LNCaP clone FGC (cell line): Measurements from ENCODE around the gene PDE11A.
A peak's percentile ranks its signal among the peaks of the same experiment; 100 is the strongest.

Source experiments
- DNase-seq: peaks from one replicate; pipeline ENCODE4 v3.0.0-alpha.2; 2011; ENCODE audit warnings: low read depth
- H3K4me3 ChIP-seq: 2 replicates; pipeline ENCODE4 v1.5.1; 2011; ENCODE audit warnings: mild to moderate bottlenecking, low read depth, low read length, control low read depth
- CTCF ChIP-seq: IDR thresholded peaks from 2 replicates; pipeline ENCODE4 v1.5.1; 2012; ENCODE audit warnings: mild to moderate bottlenecking; ENCODE audit not compliant: control insufficient read depth, insufficient read depth; ENCODE audit errors: extremely low read depth

The PDE11A gene

GRCh38 chr2:177783091-177783490 is 289.5 kb downstream of the PDE11A start:
- TF ChIP-seq CTCF, result no peak
- H3K4me3 ChIP-seq, result no peak overlapping the region
- DNase-seq, result no peak

GRCh38 chr2:177782613-177783012 is 290.0 kb downstream of the PDE11A start:
- H3K4me3 ChIP-seq, result no peak overlapping the region
- TF ChIP-seq CTCF, result no peak
- DNase-seq, result no peak

- TF ChIP-seq CTCF, result no peak
- H3K4me3 ChIP-seq, result no peak overlapping the region
- no peak for DNase-seq
Observed at GRCh38 chr2:177778472-177778871, 294.1 kb downstream of the PDE11A start.

DNA sequence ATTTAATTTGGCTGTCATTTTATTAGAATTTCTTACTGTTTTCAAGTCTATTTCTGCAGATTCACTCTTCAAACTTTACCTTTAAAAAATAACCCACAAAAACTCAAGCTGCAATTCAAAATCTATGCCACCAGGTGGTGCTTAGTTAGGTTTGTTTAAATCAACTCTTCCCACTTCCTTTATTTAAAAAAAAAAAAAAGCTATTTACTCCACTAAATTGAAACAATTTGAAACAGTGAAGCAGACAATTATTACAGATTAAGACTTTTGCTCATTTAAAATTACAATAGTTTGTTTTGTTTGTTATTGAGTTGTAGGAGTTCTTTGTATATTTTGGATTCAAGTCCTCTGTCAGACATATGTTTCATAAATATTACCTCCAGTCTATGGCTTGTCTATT is 300.0 kb downstream of the PDE11A start:
- no peak for DNase-seq
- TF ChIP-seq CTCF, result peak; percentile 34; the same call in 1 of the 2 replicates
- H3K4me3 ChIP-seq, result no peak overlapping the region

GRCh38 chr2:177771191-177771590 is 301.4 kb downstream of the PDE11A start:
- no peak overlapping the region for H3K4me3 ChIP-seq
- DNase-seq, result no peak
- no peak for TF ChIP-seq CTCF

DNA sequence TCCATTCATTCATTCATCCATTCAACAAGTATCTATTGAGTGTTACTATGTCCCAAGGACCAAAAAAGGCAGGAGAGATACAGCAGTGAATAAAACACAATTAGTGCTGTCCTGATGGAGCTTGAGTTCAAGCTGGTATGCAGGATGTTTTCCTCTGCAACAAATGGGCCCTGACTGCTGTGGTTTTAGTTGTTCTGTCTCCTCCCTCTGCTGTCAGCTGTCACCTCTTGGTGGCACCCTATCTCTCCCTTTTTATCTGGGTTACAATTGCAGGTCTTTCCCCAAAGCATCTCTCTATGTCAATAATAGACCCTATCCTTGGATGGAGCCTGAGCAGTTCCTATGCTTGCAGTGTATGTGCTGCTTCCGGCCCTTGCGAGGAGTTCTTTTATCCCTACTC is 304.8 kb downstream of the PDE11A start:
- TF ChIP-seq CTCF, result no peak
- H3K4me3 ChIP-seq, result no peak overlapping the region
- no peak for DNase-seq

DNA sequence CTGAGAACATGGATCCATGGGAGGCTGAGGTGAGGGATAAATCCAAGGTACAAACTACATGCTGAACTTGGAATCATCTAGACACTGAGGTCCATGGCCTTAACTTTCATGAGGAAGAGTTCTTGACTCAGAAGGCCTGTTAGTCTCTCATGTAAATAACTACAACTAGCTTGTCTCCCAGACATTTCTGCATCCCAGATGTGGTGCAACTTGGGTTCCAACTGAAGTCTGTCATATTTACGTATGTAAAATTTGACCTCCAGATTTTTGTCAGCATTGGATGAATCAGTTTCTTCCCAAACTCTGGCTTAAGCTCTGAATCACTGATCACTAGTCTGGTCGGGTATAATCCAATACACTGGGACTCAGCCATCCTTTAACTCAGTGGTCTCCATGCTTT is 306.9 kb downstream of the PDE11A start:
- no peak for TF ChIP-seq CTCF
- no peak for DNase-seq
- H3K4me3 ChIP-seq, result no peak overlapping the region
